ENCODE results near the gene CGREF1.

Gene CGREF1

DNA sequence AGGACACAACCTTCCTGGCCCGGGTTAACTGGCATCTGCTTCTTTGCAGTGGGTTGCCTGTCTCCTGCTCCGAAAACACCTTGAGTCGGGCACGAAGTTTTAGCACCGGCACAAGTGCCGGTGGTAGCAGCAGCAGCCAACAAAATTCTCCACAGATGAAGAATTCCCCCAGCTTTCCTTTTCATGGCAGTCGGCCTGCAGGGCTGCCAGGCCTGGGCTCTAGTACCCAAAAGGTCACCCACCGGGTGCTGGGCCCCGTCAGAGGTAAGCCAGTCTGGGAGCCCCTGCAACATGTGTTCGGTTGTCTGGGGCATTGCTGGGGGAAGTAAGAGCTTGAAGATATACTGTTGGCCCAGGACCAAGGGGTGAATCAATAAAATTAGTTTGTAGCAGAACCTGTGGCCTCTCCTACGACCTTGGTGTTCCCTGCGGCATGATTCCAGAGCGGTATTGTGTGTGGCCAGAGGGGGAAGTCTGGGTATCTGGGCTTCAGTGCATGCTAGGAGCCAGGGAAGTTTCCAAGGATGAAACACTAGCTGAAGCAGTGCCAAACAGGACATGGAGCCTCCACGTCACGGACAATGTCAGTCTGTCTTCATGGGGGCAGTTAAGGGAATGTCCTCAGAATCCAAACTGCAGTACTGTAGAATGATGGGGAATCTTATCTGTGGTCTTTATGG, 59.6 kb downstream of the CGREF1 start:
- TF ChIP-seq, protein P1, sequence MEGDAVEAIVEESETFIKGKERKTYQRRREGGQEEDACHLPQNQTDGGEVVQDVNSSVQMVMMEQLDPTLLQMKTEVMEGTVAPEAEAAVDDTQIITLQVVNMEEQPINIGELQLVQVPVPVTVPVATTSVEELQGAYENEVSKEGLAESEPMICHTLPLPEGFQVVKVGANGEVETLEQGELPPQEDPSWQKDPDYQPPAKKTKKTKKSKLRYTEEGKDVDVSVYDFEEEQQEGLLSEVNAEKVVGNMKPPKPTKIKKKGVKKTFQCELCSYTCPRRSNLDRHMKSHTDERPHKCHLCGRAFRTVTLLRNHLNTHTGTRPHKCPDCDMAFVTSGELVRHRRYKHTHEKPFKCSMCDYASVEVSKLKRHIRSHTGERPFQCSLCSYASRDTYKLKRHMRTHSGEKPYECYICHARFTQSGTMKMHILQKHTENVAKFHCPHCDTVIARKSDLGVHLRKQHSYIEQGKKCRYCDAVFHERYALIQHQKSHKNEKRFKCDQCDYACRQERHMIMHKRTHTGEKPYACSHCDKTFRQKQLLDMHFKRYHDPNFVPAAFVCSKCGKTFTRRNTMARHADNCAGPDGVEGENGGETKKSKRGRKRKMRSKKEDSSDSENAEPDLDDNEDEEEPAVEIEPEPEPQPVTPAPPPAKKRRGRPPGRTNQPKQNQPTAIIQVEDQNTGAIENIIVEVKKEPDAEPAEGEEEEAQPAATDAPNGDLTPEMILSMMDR (IDR thresholded peaks at IDR 0.05; ENCODE audit: insufficient read depth, low read depth, low read length, missing control alignments), result no peak
- DNase-seq (ENCODE audit: low read depth), result no peak
- no peak overlapping the region for H3K4me3 ChIP-seq (ENCODE audit: low read depth, low read length)

DNA sequence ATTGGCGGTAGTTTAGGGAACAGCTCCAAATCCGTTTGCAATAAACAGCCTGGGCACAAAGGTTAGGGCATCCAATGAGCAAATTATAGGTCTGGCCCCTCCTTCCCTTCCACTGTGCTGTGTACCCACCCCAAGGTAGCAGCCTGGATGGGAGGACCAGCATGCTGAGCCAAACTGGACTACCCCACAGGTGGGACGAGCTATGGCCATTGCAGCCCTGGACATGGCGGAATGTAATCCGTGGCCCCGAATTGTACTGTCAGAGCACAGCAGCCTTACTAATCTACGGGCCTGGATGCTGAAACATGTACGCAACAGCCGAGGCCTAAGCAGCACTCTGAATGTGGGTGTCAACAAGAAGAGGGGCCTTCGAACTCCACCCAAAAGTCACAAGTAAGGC, 60.7 kb downstream of the CGREF1 start:
- no peak overlapping the region for H3K4me3 ChIP-seq (ENCODE audit: low read depth, low read length)
- no peak for DNase-seq (ENCODE audit: low read depth)
- TF ChIP-seq, protein P1 (IDR thresholded peaks at IDR 0.05; ENCODE audit: insufficient read depth, low read depth, low read length, missing control alignments), result no peak

DNA sequence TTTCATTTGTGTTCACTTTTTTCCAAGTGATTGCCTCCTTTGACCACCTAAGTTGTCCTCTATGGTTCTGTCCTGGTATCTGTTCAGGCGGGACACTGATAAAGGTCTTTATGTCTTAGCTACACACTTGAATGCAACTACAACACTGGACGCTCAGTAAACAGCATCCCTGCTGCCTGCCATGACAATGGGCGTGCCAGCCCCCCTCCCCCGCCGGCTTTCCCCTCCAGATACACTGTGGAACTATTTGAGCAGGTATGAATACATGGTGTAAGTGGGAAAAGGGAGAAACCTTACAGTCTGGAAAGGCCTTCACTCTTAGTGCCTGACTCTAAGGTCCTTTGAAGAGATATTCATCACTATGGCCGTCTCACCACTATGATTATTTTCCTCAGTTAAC, 61.7 kb downstream of the CGREF1 start:
- no peak overlapping the region for H3K4me3 ChIP-seq (ENCODE audit: low read depth, low read length)
- no peak for DNase-seq (ENCODE audit: low read depth)
- TF ChIP-seq, protein P1 (IDR thresholded peaks at IDR 0.05; ENCODE audit: insufficient read depth, low read depth, low read length, missing control alignments), result no peak

DNA sequence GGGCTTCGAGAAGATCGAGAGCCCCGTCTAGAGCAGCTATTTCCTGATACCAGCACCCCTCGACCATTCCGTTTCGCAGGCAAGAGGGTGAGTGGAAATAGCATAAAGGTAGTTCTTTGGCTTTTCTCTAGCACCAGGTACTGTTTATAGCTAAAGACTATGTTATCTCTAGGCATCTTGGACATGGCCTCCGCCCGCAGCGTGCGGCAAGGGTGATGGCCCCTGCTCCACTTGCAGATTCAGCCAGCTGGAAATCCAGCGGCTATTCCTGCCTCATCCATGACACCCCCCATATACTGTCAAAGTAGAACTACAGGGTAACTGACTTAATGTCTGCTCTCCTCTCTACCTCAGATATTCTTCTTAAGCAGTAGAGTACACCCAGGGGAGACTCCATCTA, 64.2 kb downstream of the CGREF1 start:
- no peak overlapping the region for H3K4me3 ChIP-seq (ENCODE audit: low read depth, low read length)
- TF ChIP-seq, protein P1 (IDR thresholded peaks at IDR 0.05; ENCODE audit: insufficient read depth, low read depth, low read length, missing control alignments), result no peak
- no peak for DNase-seq (ENCODE audit: low read depth)

DNA sequence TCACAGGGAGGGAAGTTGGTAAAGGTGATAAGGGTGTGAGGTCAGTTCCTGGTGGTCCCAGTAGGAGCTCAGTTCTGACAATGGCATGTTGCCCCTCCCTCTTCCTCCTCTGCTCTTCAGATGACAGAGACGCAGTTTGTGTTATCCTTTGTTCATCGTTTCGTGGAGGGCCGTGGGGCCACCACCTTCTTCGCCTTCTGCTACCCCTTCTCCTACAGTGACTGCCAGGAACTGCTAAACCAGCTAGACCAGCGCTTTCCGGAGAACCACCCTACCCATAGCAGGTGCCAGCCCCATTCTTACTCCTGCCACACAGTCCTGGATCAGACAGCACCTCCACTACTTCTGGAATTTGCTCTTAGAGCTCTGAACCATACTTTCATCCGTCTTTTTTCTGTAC, 65.2 kb downstream of the CGREF1 start:
- H3K4me3 ChIP-seq (ENCODE audit: low read depth, low read length), result no peak overlapping the region
- TF ChIP-seq, protein P1 (IDR thresholded peaks at IDR 0.05; ENCODE audit: insufficient read depth, low read depth, low read length, missing control alignments), result no peak
- no peak for DNase-seq (ENCODE audit: low read depth)

DNA sequence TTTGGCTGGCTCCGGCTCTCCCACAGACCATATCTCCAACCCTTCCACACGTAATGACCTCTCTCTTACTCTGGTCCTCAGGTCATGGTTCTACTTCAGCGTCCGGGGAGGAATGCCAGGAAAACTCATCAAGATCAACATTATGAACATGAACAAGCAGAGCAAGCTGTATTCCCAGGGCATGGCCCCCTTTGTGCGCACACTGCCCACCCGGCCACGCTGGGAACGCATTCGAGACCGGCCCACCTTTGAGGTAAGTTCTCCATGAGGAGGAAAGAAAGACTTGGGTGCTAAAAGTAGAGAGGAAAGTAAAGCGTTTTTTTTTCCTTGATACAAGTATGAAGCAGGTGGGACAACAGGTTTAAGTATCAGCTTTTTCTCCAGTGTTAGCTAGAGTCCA, 65.6 kb downstream of the CGREF1 start:
- TF ChIP-seq, protein P1 (IDR thresholded peaks at IDR 0.05; ENCODE audit: insufficient read depth, low read depth, low read length, missing control alignments), result no peak
- H3K4me3 ChIP-seq (ENCODE audit: low read depth, low read length), result no peak overlapping the region
- DNase-seq (ENCODE audit: low read depth), result no peak

Measured in GM12865 (cell line).